Mucosa of rectum (tissue), 2 donors: ENCODE data around the gene SLC2A1.

ENCODE experiments used
- H3K27ac ChIP-seq, 2 donors: one replicate each; pipeline ENCODE4 v1.7.0; 2013; ENCODE audit warnings: inconsistent platforms in 2 of 2, low read depth in 2 of 2, low read length in 2 of 2
- H3K27me3 ChIP-seq, 2 donors: one replicate each; pipeline ENCODE4 v1.7.0; 2013; ENCODE audit warnings: low read length in 2 of 2; ENCODE audit not compliant: control insufficient read depth in 2 of 2, insufficient read depth in 2 of 2
- H3K36me3 ChIP-seq, 2 donors: one replicate each; pipeline ENCODE4 v1.7.0; 2013; ENCODE audit warnings: low read length in 2 of 2; ENCODE audit not compliant: control insufficient read depth in 2 of 2, insufficient read depth in 2 of 2
- H3K4me1 ChIP-seq, 2 donors: one replicate each; pipeline ENCODE4 v1.7.0; 2013; ENCODE audit warnings: low read length in 2 of 2, mild to moderate bottlenecking in 1 of 2; ENCODE audit not compliant: control insufficient read depth in 2 of 2, insufficient read depth in 2 of 2
- H3K4me3 ChIP-seq, 2 donors: one replicate each; pipeline ENCODE4 v1.7.0; 2013; ENCODE audit warnings: low read length in 2 of 2
- H3K9ac ChIP-seq, 2 donors: one replicate each; pipeline ENCODE4 v1.7.0; 2013; ENCODE audit warnings: low read length in 2 of 2, low read depth in 1 of 2, mild to moderate bottlenecking in 1 of 2
- H3K9me3 ChIP-seq, 2 donors: one replicate each; pipeline ENCODE4 v1.7.0; 2013; ENCODE audit warnings: low read length in 2 of 2; ENCODE audit not compliant: control insufficient read depth in 2 of 2
- donor health status: healthy.
- donor health status: Normal muscosa, but diverticular disease.

The SLC2A1 gene

DNA sequence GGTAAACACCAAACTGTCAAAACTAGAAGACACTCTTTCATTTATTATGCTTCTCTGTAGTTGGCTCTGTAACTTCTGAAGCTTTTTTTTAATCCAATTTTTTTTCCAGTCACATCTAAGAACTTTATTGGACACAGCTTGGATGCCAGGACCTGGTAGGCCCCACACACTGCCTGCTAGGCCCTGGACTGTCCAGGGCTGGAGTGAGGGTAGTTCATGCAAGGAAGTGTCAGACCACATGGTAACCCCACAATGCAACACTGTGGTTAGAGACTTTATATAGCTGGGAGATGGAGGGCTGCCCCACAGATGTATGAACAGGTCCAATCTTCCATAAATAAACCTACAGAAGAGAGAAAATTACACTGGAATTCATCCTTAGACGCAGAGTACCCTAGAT, 7.1 kb downstream of the SLC2A1 start:
- Histone ChIP-seq H3K9ac (no peak overlapping the region), H3K27me3 (no peaks in the 10 kb centered on the region), H3K36me3 (peaks cover 0 to 2% of the 10 kb centered on the region in 2 donors), H3K9me3 (no peaks in the 10 kb centered on the region), H3K4me3 (no peak overlapping the region), H3K27ac (peak overlapping the region in 1 of 2 donors; percentile 10), H3K4me1 (peaks cover 18 to 26% of the 10 kb centered on the region in 2 donors)

DNA sequence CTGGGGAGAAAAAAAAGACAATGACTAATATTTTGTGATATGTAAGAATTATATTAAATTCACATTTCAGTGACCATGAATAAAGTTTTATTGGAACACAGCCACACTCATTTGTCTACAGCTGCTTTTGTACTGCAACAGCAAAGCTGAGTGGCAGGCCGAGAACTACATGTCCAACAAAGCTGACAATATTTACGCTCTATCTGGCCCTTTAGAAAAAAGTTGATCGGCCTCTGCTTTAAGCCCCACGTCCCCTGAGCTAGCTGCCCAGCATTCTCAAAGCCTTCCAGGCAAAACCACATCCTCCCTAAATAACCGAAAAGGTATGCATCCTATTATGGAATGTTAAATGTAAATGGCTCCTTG, 8.6 kb downstream of the SLC2A1 start:
- H3K4me1 ChIP-seq: peaks cover 19 to 29% of the 10 kb centered on the region in 2 donors
- no peak overlapping the region for H3K4me3 ChIP-seq
- no peaks in the 10 kb centered on the region for H3K9me3 ChIP-seq
- H3K36me3 ChIP-seq: peaks cover 0 to 2% of the 10 kb centered on the region in 2 donors
- no peak overlapping the region for H3K27ac ChIP-seq
- no peaks in the 10 kb centered on the region for H3K27me3 ChIP-seq
- H3K9ac ChIP-seq: no peak overlapping the region

DNA sequence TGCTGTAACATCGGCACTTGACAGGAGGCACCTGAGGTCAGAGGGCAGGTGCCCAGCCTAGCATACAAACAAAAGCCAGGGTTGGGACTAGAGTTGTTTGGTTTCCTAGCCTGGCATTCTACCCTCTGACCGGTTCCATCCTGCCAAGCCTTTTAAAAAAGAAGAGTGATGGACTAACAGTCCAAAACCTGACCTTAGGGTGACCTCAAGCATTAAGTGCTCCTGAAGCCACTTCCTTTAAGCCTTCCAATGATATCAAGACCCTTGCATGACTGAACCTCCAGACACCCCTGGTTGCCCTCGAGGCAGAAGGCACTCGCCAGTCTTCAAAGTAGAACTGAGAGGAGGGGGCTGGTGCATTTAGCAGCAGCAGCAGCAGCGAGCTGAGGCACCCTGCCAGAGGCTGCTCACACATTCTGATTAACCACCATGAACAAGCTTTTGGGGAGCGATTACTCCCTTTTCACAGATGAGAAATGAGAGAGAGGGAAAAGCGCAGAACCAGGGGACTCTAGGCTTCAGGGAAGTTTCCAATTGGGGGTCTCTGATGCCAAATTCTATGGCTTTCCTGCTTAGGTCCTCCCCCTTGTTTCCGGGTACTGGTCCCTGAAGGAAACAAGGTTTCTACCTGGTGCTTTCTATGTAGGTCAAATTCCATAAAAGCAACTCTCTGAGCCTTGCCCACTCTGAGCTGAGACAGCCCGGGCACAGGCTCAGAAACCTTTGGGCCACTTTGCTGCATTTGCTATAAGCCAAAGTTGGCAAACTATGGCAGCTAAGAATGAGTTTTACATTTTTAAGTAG, 9.2 kb downstream of the SLC2A1 start:
- H3K27me3 ChIP-seq: no peaks in the 10 kb centered on the region
- H3K36me3 ChIP-seq: peaks cover 0 to 2% of the 10 kb centered on the region in 2 donors
- peak overlapping the region in 1 of 2 donors; percentile 20 for H3K27ac ChIP-seq
- H3K4me3 ChIP-seq: no peak overlapping the region
- H3K9ac ChIP-seq: no peak overlapping the region
- H3K9me3 ChIP-seq: no peaks in the 10 kb centered on the region
- peaks cover 25 to 34% of the 10 kb centered on the region in 2 donors for H3K4me1 ChIP-seq

DNA sequence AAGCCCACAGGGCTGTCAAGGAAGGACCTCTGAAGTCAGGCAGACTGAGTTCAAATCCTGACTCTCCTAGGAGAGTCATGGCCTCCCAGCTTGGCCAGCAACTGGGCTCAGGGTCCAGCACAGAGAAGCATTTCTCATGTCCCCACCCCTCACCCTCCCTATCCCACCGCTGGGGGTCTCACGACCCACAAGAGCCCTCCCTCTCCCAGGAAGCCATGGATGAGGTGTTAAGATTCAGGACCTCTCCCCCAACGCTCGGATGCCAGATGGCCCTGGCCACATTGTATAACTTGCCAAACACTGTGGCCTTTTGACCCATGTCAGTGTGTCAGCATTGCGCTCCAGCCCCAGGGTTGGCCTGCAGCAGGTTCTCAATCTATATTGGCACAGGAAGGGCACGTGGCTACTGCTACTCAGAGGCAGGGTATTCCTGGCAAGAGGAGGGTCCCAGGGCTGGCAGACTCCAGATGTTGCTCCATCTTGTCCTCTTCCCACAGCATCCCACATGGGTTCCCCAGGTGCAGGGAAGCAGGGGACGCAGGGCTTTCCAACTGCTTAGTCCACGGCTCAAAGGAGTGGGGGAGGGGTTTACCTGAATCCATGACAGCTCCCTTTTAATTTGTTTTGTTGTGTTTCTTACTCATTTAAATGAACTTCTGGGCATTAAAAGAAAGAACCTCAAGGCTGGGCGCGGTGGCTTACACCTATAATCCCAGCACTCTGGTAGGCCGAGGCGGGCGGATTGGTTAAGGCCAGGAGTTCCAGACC, 10.5 kb downstream of the SLC2A1 start:
- H3K4me1 ChIP-seq: peaks cover 35 to 48% of the 10 kb centered on the region in 2 donors
- no peak overlapping the region for H3K4me3 ChIP-seq
- no peak overlapping the region for H3K27ac ChIP-seq

DNA sequence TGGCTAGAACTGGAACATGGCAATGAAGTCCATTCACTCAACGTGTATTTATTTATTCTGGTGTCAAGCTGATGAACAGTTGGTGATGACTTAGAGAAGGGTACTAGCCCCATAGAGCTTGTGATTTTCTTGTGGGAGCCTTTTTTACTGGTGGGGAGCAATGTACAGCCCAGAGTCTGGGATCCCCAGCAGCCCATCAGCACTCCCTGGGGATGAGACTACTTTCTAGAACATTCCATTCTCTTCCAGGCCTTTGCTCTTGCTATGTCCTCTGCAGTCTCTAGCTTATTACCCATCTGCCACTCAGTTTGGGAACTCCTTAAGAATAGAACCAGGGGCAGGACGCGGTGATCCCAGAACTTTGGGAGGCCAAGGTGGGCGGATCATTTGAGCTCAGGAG, 11.6 kb downstream of the SLC2A1 start:
- Histone ChIP-seq H3K27ac (no peak overlapping the region), H3K4me3 (no peak overlapping the region), H3K4me1 (peaks cover 36 to 48% of the 10 kb centered on the region in 2 donors), H3K36me3 (peaks cover 0 to 6% of the 10 kb centered on the region in 2 donors), H3K9me3 (no peaks in the 10 kb centered on the region), H3K27me3 (no peaks in the 10 kb centered on the region), H3K9ac (no peak overlapping the region)

More for the DNA sequence above, 10.5 kb downstream of the SLC2A1 start:
- Histone ChIP-seq H3K36me3 (peaks cover 0 to 2% of the 10 kb centered on the region in 2 donors), H3K27me3 (no peaks in the 10 kb centered on the region), H3K9me3 (no peaks in the 10 kb centered on the region), H3K9ac (no peak overlapping the region)

DNA sequence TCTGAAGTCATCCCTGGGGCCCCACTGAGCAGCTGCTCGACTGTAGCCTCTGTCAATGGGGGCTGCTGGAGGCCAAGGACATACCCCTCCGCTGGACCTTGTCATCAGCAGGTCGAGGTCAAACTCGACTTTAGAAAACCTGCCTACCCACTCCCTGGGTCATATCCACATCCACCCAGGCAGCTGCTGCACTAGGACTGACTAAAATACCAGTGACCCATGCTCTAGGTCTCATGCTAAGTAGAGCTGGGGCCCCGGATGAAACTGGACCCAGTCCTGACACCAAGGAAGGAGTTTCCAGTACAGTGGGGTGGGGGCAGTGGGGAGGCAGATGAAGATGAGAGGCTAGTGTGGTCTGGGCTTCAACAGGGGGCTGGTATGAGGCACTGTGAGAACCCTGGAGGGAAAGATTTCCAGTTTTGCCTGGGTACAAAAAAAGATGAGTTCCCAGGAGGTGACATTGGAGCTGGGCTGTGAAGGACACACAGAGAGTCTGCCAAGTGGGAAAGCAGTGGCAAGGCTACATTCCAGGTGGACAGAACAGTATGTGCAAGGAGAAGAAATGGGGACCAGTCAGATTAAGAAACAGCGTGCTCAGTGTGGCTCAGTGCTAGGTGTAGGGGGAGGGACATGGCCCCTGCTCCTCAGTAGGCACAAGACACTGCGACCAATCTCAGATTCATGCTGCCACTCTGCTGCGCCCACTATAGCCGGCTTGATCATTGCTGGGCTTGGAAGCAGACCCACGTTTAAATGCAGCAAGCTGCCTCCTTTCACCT, 12.4 kb downstream of the SLC2A1 start:
- H3K27ac ChIP-seq: no peak overlapping the region
- peaks cover 0 to 6% of the 10 kb centered on the region in 2 donors for H3K36me3 ChIP-seq
- H3K4me1 ChIP-seq: peaks cover 44 to 53% of the 10 kb centered on the region in 2 donors
- no peak overlapping the region for H3K4me3 ChIP-seq
- no peak overlapping the region for H3K9ac ChIP-seq
- H3K9me3 ChIP-seq: no peaks in the 10 kb centered on the region
- H3K27me3 ChIP-seq: no peaks in the 10 kb centered on the region

DNA sequence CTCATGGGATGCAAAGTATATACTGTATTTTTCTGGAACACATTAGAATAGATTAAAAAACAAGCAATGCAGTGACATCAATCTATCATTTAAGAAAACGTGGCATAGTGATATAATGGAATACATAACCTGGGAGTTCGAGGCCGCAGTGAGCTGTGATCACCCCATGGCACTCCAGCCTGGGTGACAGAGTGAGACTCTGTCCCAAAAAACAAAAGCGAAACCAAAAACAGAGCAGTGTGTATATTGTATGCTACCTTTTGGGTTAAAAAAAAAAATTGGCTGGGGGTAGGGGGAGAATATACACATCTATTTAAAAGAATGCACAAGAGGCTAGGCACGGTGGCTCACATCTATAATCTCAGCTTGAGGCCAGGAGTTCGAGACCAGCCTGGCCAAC, 13.5 kb downstream of the SLC2A1 start:
- peaks cover 49 to 62% of the 10 kb centered on the region in 2 donors for H3K4me1 ChIP-seq
- no peaks in the 10 kb centered on the region for H3K9me3 ChIP-seq
- H3K27me3 ChIP-seq: no peaks in the 10 kb centered on the region
- no peak overlapping the region for H3K9ac ChIP-seq
- H3K27ac ChIP-seq: peak overlapping the region in 1 of 2 donors; percentile 89
- no peak overlapping the region for H3K4me3 ChIP-seq
- peaks cover 0 to 6% of the 10 kb centered on the region in 2 donors for H3K36me3 ChIP-seq

DNA sequence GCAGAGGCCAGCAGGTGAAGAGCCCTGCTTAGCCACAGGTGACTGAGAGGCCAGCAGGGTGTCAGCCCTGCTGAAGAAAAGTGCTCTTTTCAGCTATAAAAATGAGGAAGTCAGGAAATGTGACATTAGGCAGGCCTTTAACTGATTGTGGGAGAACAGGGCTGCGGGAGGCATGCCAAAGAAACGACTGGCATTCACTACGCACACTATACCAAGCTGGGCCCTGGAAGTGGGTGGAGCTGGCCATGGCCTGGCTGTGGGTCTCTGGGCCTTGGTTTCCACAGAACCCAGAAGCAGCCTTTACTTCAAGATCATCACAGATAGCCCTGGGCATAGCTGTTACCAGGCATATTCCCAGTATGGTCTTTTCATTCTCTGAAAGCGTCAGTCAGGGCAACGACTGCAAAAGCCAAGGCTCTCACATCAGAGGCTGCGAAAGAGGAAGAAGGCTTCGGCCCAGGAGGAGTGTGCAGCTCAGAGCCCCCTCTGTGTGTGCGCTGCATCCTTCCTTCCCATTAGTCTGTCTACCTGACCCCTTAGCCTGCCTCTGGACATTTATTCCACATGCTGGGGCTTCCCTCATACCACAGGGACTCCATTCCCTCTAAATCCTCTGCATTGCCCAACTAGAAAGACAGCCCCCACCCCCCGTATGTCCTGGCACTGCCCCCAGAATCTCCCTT, 14.3 kb downstream of the SLC2A1 start:
- Histone ChIP-seq H3K4me3 (peak overlapping the region in 1 of 2 donors; percentile 35), H3K27ac (peak overlapping the region; percentile 89 to 90), H3K27me3 (no peaks in the 10 kb centered on the region), H3K9me3 (no peaks in the 10 kb centered on the region), H3K9ac (peak overlapping the region; percentile 58 to 70), H3K36me3 (peaks cover 0 to 6% of the 10 kb centered on the region in 2 donors), H3K4me1 (peaks cover 48 to 64% of the 10 kb centered on the region in 2 donors)

DNA sequence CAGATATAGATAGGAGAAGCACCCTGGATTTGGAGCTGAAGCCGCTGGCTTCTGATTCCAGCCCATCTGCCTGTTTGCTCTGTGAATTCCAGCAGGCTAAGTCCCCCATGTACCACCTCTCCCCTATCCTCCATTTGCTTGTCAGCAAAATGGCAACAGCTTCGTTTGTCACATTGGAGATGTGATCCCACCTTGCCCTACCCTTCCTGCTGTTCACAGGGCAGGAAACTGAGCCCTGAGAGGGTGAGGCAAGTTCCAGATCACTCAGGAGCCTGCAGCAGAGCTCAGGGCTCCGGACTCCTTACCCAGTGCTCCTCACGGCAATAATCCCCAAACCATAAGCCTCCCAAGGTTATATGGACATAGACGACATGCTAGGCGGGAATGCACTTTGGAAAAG, 14.9 kb downstream of the SLC2A1 start:
- Histone ChIP-seq H3K9me3 (no peaks in the 10 kb centered on the region), H3K9ac (peak overlapping the region; percentile 58 to 70), H3K4me3 (peak overlapping the region in 1 of 2 donors; percentile 35), H3K27ac (peak overlapping the region; percentile 89 to 90), H3K4me1 (peaks cover 53 to 65% of the 10 kb centered on the region in 2 donors), H3K36me3 (peaks cover 0 to 6% of the 10 kb centered on the region in 2 donors), H3K27me3 (no peaks in the 10 kb centered on the region)
